ENCODE results near the gene PLCD4.

DNA sequence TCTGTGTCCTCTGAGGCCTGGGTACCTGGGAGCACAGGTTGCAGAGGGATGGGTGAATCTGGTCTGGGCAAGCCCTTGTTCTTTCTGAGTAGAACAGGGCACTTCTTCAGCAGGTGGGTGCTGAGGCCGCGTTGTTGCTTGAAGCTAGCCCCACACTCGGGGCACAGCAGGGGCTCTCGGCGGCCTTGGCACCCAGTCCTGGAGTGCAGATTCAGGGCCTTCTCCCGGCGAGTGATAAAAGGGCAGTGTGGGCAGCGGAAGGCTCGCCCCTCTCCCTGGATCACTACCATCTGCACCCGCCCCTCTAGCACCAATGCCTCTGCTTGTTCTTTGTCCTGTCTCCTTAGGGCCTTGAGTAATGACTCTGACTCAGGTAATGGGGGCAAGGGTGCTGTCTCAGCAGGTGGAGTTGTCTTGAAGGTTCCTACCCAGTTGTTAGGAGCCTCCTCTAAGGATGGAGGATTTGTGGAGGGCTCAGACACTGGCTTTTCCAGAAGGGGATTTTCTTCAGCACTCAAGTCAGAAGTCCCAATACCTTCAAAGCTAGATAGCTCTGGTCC lies 36.1 kb downstream of the PLCD4 start:
- TF ChIP-seq, protein P1, sequence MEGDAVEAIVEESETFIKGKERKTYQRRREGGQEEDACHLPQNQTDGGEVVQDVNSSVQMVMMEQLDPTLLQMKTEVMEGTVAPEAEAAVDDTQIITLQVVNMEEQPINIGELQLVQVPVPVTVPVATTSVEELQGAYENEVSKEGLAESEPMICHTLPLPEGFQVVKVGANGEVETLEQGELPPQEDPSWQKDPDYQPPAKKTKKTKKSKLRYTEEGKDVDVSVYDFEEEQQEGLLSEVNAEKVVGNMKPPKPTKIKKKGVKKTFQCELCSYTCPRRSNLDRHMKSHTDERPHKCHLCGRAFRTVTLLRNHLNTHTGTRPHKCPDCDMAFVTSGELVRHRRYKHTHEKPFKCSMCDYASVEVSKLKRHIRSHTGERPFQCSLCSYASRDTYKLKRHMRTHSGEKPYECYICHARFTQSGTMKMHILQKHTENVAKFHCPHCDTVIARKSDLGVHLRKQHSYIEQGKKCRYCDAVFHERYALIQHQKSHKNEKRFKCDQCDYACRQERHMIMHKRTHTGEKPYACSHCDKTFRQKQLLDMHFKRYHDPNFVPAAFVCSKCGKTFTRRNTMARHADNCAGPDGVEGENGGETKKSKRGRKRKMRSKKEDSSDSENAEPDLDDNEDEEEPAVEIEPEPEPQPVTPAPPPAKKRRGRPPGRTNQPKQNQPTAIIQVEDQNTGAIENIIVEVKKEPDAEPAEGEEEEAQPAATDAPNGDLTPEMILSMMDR (IDR thresholded peaks at IDR 0.05 in 4 of 5, conservative IDR thresholded peaks at IDR 0.05 in 1 of 5) = no peak
- no peak for TF ChIP-seq POLR2A (IDR thresholded peaks at IDR 0.05)

Data from gastrocnemius medialis (tissue), 4 donors.